Stimulated activated CD4-positive, alpha-beta T cell treated with anti-CD3 and anti-CD28 coated beads, TNF-alpha, amount 100 ng/mL, for 1 hour (primary cell): Measurements from ENCODE around the gene TNFAIP8L1.

Experiments used
- DNase-seq, 3 donors: peaks; one replicate each; pipeline ENCODE4 v3.0.0-alpha.2; 2020; ENCODE audit warnings: low read depth in 3 of 3, low spot score in 1 of 3

The TNFAIP8L1 gene

GRCh38 chr19:4699826-4700692 is 60.7 kb downstream of the TNFAIP8L1 start:
- no peak for DNase-seq

GRCh38 chr19:4700693-4700970 is 61.3 kb downstream of the TNFAIP8L1 start:
- DNase-seq = no peak

GRCh38 chr19:4701557-4701956 is 62.2 kb downstream of the TNFAIP8L1 start:
- no peak for DNase-seq

GRCh38 chr19:4702764-4703163 is 63.4 kb downstream of the TNFAIP8L1 start:
- no peak for DNase-seq

- no peak for DNase-seq
These were observed 64.5 kb downstream of the TNFAIP8L1 start for GRCh38 chr19:4703671-4704316.

- no peak for DNase-seq
These were observed 65.0 kb downstream of the TNFAIP8L1 start for GRCh38 chr19:4704317-4704673.
